ENCODE measurements around the gene LRRC3.

LRRC3 gene

GRCh38 chr21:44480200-44481053, 25.1 kb downstream of the LRRC3 start:
- no peak for DNase-seq

- no peak for DNase-seq
These were observed 27.4 kb downstream of the LRRC3 start for GRCh38 chr21:44482581-44483287.

GRCh38 chr21:44483288-44484237, 28.3 kb downstream of the LRRC3 start:
- no peak for DNase-seq

GRCh38 chr21:44484498-44485253, 29.4 kb downstream of the LRRC3 start:
- DNase-seq, result no peak

GRCh38 chr21:44485254-44485793, 30.0 kb downstream of the LRRC3 start:
- no peak for DNase-seq

GRCh38 chr21:44485796-44486195, 30.5 kb downstream of the LRRC3 start:
- no peak for DNase-seq

GRCh38 chr21:44486302-44486701, 31.0 kb downstream of the LRRC3 start:
- DNase-seq, result no peak

- no peak for DNase-seq
These were observed 32.5 kb downstream of the LRRC3 start for GRCh38 chr21:44487831-44488230.

GRCh38 chr21:44489962-44490361, 34.7 kb downstream of the LRRC3 start:
- no peak for DNase-seq

GRCh38 chr21:44490405-44490804, 35.1 kb downstream of the LRRC3 start:
- no peak for DNase-seq

- DNase-seq, result no peak
These were observed 35.5 kb downstream of the LRRC3 start for GRCh38 chr21:44490816-44491215.

GRCh38 chr21:44492567-44493385, 37.5 kb downstream of the LRRC3 start:
- no peak for DNase-seq

GRCh38 chr21:44494418-44494817, 39.1 kb downstream of the LRRC3 start:
- no peak for DNase-seq

GRCh38 chr21:44494956-44495355, 39.6 kb downstream of the LRRC3 start:
- DNase-seq, result no peak

GRCh38 chr21:44495611-44496563, 40.6 kb downstream of the LRRC3 start:
- DNase-seq, result no peak

- DNase-seq, result no peak
These were observed 41.5 kb downstream of the LRRC3 start for GRCh38 chr21:44496564-44497550.

- no peak for DNase-seq
These were observed 42.4 kb downstream of the LRRC3 start for GRCh38 chr21:44497703-44498126.
